Left cardiac atrium (tissue), 4 donors: ENCODE data around the gene MAGEA12. TPM values are rescaled to one million over a fixed set of nuclear protein-coding genes. Genes with fewer than 3 reads are reported as not detected.
"Not testable (repeated sequence)": the region's sequence is repeated elsewhere in the genome, so short reads cannot be mapped to it uniquely, and the experiment has no call there.

Experiments used
- ATAC-seq, 2 donors: fragments of 200-7000 bp; cut with Tn5 transposase; one replicate each; pipeline ENCODE4 v1.9.1; 2020; ENCODE audit warnings: mild to moderate bottlenecking in 2 of 2, moderate library complexity in 2 of 2
- DNase-seq: peaks from one replicate; pipeline ENCODE4 v3.0.0-alpha.2; 2020
- intact Hi-C, 2 donors: fragments of 100-400 bp; cut with DNase I; formaldehyde crosslinking; loops; one replicate each; pipeline versions ENCODE4 v1.14.1 to v1.15.1; 2022 to 2023
- total RNA-seq, 2 donors: library from RNA; stranded (reverse); fragmentation: NEBNext Ultra II Directional; extraction: Animal tissue kit (Norgen Biotek cat#: 25700); gene quantifications; one replicate each; pipeline ENCODE4 v1.2.1, GENCODE V29; 2021
- donor health status: DM: no; HTN: yes; CAD: no.
- donor health status: DM: no; HTN: yes; CAD: no; lungs with severe emphysema.
- donor health status: DM: yes; HTN: yes; CAD: no.
- donor health status: Dilated cardiomyopathy.

Gene MAGEA12
- total RNA-seq, 2 donors from 2014 or later: not detected

DNA sequence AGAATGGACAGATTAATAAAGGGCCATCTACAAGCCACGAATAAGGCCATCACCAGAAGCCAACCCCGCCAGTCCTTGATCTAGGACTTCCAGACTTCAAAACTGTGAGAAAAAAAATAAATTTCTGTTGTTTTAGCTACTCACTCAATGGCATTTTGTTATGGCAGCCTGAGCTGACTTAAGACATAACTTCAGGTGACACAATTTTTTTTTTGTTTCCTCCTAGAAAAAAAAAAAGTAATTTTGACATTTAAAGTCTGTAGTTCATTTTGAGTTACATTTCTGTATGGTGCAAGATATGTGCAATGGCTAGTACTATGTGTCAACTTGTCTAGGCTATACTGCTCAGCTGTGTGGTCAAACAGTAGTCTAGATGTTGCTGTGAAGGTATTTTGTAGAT is 25.4 kb downstream of the MAGEA12 start, which contains the start of gene CSAG3:
TSS of gene CSAG3 (plus strand) at position 301 of the 400 bp plus-strand sequence.
- DNase-seq, ATAC-seq, intact Hi-C loops: not testable (repeated sequence)

DNA sequence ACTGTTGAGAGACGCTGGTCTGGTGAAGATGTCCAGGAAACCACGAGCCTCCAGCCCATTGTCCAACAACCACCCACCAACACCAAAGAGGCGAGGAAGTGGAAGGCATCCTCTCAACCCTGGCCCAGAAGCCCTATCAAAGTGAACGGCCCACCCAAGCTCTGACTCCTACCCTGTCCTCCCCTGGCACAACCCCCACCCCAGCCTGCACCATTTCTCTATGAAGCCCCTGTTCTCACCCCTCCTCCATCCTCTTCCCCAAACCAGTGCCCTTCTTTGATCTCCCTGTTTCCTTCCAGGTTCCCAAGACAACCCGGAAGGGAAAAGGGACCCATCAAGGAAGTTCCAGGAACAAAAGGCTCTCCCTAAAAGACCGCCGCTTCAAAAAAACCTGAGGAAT is 26.0 kb downstream of the MAGEA12 start:
- ATAC-seq: not testable (repeated sequence)

DNA sequence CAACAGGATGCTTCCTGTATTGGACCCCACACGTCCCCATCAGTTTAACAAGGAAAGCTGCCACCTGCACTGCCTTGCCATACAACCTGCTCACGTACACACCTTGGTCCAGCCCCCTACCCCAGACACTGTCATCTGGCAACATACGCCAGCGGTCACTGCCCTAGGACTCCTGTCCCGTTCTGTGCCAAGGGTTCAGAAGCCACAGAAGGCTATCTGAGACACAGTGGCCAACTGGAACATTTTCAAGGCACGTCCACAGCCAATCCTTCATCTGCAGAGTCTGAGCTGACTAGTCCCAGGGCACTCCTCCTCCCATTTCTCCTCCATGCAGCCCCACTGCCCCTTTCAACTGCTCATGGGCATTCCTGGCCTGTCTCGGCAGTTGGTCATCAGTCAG is 28.0 kb downstream of the MAGEA12 start:
- ATAC-seq, DNase-seq, intact Hi-C loops: not testable (repeated sequence)

More for the DNA sequence above, 26.0 kb downstream of the MAGEA12 start:
- DNase-seq, intact Hi-C loops: not testable (repeated sequence)

DNA sequence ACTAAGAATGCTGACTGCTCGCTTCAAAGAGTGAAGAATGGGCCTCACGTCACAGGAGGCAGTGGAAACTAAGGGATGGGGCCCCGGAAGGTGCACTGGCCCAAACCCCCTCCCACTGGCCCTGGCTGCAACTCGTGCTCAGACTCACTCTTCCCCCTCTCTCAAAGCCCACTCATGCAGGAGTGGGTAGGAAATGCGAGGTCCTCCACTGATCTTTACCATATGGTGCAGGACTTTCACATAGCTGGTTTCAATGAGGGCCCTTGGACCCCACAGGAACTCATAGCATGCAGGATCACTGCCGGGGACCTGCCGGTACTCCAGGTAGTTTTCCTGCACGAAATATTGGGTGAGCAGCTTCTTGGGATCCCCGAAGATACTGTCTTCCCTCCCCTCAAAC is 33.0 kb downstream of the MAGEA12 start:
- DNase-seq, ATAC-seq, intact Hi-C loops: not testable (repeated sequence)

DNA sequence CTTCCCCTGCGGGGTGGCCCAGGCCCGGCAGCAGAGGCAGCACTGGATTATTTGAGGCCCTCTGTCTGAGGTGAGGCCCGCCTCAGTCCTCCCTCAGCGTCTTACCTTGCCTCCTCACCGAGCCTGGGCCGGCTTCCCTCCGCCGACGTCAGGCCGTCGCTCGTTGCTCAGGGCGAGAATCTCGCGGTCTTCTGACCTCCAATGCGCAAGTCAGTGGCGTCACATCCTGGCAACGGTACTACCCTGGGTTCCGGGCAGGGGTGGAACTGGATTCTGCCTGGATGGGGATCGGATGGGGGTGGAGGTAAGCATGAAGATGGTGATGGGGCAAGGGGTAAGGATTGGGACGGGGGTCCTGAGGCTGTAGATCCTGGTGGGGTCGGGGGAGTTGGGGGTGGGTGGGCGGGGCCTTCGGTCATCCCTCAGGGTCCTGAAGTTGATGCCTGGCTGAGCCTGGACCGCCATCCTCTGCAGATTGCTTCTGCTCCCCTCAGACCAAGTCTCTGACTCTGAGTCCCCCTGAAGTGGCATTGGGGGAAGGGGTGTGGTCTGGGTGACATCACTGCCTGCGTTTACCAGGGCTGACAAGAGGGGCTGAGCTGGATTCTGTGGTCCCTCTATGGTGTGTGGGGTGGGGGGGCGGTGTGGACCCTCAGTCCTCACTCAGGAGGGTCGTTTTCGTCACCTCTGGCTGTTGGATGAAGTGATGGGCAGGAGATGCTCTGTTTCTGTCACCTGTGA is 36.2 kb downstream of the MAGEA12 start, which contains the start of gene MAGEA6:
TSS of gene MAGEA6 (minus strand) at position 141 of the 741 bp plus-strand sequence. CDS start 2,039 bp downstream, outside the sequence.
- DNase-seq, intact Hi-C loops, ATAC-seq: not testable (repeated sequence)

DNA sequence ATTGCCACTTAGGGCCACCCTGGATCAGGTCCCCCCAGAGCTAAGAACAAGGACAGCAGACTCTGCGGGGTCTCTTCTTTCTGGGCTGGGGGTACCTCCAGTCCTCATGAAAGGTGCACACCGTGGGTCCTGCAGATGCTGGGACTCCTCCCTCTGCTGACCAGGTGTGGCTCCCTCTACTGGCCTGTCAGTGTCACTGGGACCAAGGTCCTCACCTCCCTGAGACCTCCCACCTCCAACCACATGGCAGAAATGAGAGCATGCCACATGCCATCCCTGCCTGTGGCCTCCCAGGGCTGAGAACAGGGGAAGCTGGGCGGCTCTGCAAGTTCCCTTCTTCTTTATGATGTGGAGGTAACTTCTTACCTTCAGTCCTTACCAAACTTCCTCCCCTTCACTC is 53.5 kb downstream of the MAGEA12 start:
- intact Hi-C loops, DNase-seq, ATAC-seq: not testable (repeated sequence)

Other genes starting within 250 kb of the MAGEA12 start
- not detected for gene GABRQ, start 95.9 kb upstream of the MAGEA12 start, total RNA-seq
- not detected for gene MAGEA3, start 35.0 kb upstream of the MAGEA12 start, total RNA-seq
- gene CSAG2, start 24.5 kb upstream of the MAGEA12 start, total RNA-seq: not detected
- not detected for gene MAGEA2B, start 19.1 kb upstream of the MAGEA12 start, total RNA-seq
- not detected for gene CSAG1, start within 50 bp of the MAGEA12 start, total RNA-seq
- not detected for gene MAGEA2, start 20.1 kb downstream of the MAGEA12 start, total RNA-seq
- not detected for gene CSAG3, start 25.5 kb downstream of the MAGEA12 start, total RNA-seq
- not detected for gene MAGEA6, start 35.9 kb downstream of the MAGEA12 start, total RNA-seq
- gene CETN2, start 97.0 kb downstream of the MAGEA12 start, total RNA-seq: 10 to 100 TPM; 20.3 to 24.5 TPM
- 10 to 100 TPM; 21.4 to 27.0 TPM for gene NSDHL, start 97.3 kb downstream of the MAGEA12 start, total RNA-seq
- 1 to 10 TPM; 1.7 to 3.2 TPM for gene ZNF185, start 164.3 kb downstream of the MAGEA12 start, total RNA-seq